WERI-Rb-1 (cell line): ENCODE data around the gene SMYD2.

Experiments used
- DNase-seq: peaks from one replicate; pipeline ENCODE4 v3.0.0-alpha.2; 2020
- H3K27ac ChIP-seq: fragments of 250-450 bp; sonication (Bioruptor Pico); 2 replicates; pipeline ENCODE4 v1.5.1; 2020; ENCODE audit warnings: mild to moderate bottlenecking, moderate library complexity
- H3K27me3 ChIP-seq: fragments of 250-450 bp; sonication (Bioruptor Pico); 2 replicates; pipeline ENCODE4 v1.5.1; 2021; ENCODE audit warnings: mild to moderate bottlenecking, low read depth, moderate library complexity; ENCODE audit not compliant: insufficient read depth, severe bottlenecking
- H3K36me3 ChIP-seq: fragments of 250-450 bp; sonication (Bioruptor Pico); 2 replicates; pipeline ENCODE4 v1.5.1; 2020; ENCODE audit warnings: mild to moderate bottlenecking, moderate library complexity
- H3K4me3 ChIP-seq: 2 replicates; pipeline ENCODE4 v1.5.1; 2011; ENCODE audit warnings: low read depth, mild to moderate bottlenecking, control low read depth, low read length
- H3K9me3 ChIP-seq: fragments of 250-450 bp; sonication (Bioruptor Pico); 2 replicates; pipeline ENCODE4 v1.5.1; 2021; ENCODE audit warnings: mild to moderate bottlenecking, moderate library complexity; ENCODE audit not compliant: severe bottlenecking
- CTCF ChIP-seq: IDR thresholded peaks from 2 replicates; pipeline ENCODE4 v1.5.1; 2011; ENCODE audit warnings: low read depth, mild to moderate bottlenecking, control low read depth, inconsistent platforms, low read length

SMYD2 gene

GRCh38 chr1:214380986-214381695 lies 100.2 kb downstream of the SMYD2 start:
- H3K9me3 ChIP-seq, result no peaks in the 10 kb centered on the region
- DNase-seq, result no peak
- no peak for TF ChIP-seq CTCF
- H3K27me3 ChIP-seq, result no peaks in the 10 kb centered on the region
- H3K4me3 ChIP-seq, result no peak overlapping the region
- no peak overlapping the region for H3K27ac ChIP-seq
- H3K36me3 ChIP-seq, result no peaks in the 10 kb centered on the region

GRCh38 chr1:214383381-214384372 lies 102.7 kb downstream of the SMYD2 start:
- no peak overlapping the region for H3K27ac ChIP-seq
- DNase-seq, result no peak
- H3K4me3 ChIP-seq, result no peak overlapping the region
- no peak for TF ChIP-seq CTCF
- no peaks in the 10 kb centered on the region for H3K36me3 ChIP-seq
- no peaks in the 10 kb centered on the region for H3K27me3 ChIP-seq
- no peaks in the 10 kb centered on the region for H3K9me3 ChIP-seq

GRCh38 chr1:214384373-214385079 lies 103.6 kb downstream of the SMYD2 start:
- no peaks in the 10 kb centered on the region for H3K27me3 ChIP-seq
- H3K4me3 ChIP-seq, result no peak overlapping the region
- H3K9me3 ChIP-seq, result no peaks in the 10 kb centered on the region
- DNase-seq, result no peak
- H3K36me3 ChIP-seq, result no peaks in the 10 kb centered on the region
- no peak overlapping the region for H3K27ac ChIP-seq
- no peak for TF ChIP-seq CTCF

- H3K27ac ChIP-seq, result no peak overlapping the region
- H3K36me3 ChIP-seq, result no peaks in the 10 kb centered on the region
These were observed 104.5 kb downstream of the SMYD2 start for GRCh38 chr1:214385428-214385827.

GRCh38 chr1:214386333-214386732 lies 105.4 kb downstream of the SMYD2 start:
- H3K36me3 ChIP-seq, result no peaks in the 10 kb centered on the region
- no peak for DNase-seq
- H3K27me3 ChIP-seq, result no peaks in the 10 kb centered on the region
- no peak overlapping the region for H3K4me3 ChIP-seq
- H3K9me3 ChIP-seq, result no peaks in the 10 kb centered on the region
- H3K27ac ChIP-seq, result no peak overlapping the region
- no peak for TF ChIP-seq CTCF

More at GRCh38 chr1:214385428-214385827, 104.5 kb downstream of the SMYD2 start:
- H3K27me3 ChIP-seq, result no peaks in the 10 kb centered on the region
- DNase-seq, result no peak
- H3K4me3 ChIP-seq, result no peak overlapping the region
- TF ChIP-seq CTCF, result no peak
- no peaks in the 10 kb centered on the region for H3K9me3 ChIP-seq
